GM12864 (cell line): ENCODE measurements around the gene AJAP1.

Experiments
- DNase-seq: peaks from one replicate; pipeline ENCODE4 v3.0.0-alpha.2; 2011; ENCODE audit warnings: low read depth
- H3K4me3 ChIP-seq: 2 replicates; pipeline ENCODE4 v1.5.1; 2011; ENCODE audit warnings: mild to moderate bottlenecking, low read depth, low read length, control low read depth
- CTCF ChIP-seq: IDR thresholded peaks from 2 replicates; pipeline ENCODE4 v1.5.1; 2011; ENCODE audit warnings: low read depth, mild to moderate bottlenecking, moderate library complexity, low read length, control low read depth, inconsistent platforms; ENCODE audit errors: missing control alignments

AJAP1 gene

GRCh38 chr1:4797429-4797828 lies 143.0 kb downstream of the AJAP1 start:
- no peak overlapping the region for H3K4me3 ChIP-seq
- DNase-seq: no peak
- no peak for TF ChIP-seq CTCF

GRCh38 chr1:4801192-4801924 lies 146.9 kb downstream of the AJAP1 start:
- DNase-seq: no peak
- no peak for TF ChIP-seq CTCF
- H3K4me3 ChIP-seq: no peak overlapping the region

GRCh38 chr1:4802024-4802423 lies 147.6 kb downstream of the AJAP1 start:
- no peak for DNase-seq
- no peak for TF ChIP-seq CTCF
- no peak overlapping the region for H3K4me3 ChIP-seq

- no peak overlapping the region for H3K4me3 ChIP-seq
- no peak for TF ChIP-seq CTCF
- no peak for DNase-seq
These were observed 148.9 kb downstream of the AJAP1 start for GRCh38 chr1:4803335-4803734.

GRCh38 chr1:4805987-4806386 lies 151.6 kb downstream of the AJAP1 start:
- DNase-seq: no peak
- no peak overlapping the region for H3K4me3 ChIP-seq
- TF ChIP-seq CTCF: no peak

GRCh38 chr1:4820543-4820942 lies 166.1 kb downstream of the AJAP1 start:
- H3K4me3 ChIP-seq: no peak overlapping the region
- no peak for TF ChIP-seq CTCF
- DNase-seq: no peak

- peak; percentile 64 for TF ChIP-seq CTCF
- DNase-seq: peak; percentile 3
- no peak overlapping the region for H3K4me3 ChIP-seq
These were observed 171.5 kb downstream of the AJAP1 start for GRCh38 chr1:4825800-4826450.
